GM20000 (cell line): ENCODE results near the gene CCDC85A.

Source experiments
- DNase-seq: peaks from one replicate; pipeline ENCODE4 v3.0.0; 2012; ENCODE audit warnings: low spot score
- TF ChIP-seq, protein P1 (sequence below): IDR thresholded peaks from 2 replicates; pipeline ENCODE4 v1.5.1; 2012; ENCODE audit warnings: mild to moderate bottlenecking, control low read depth; ENCODE audit errors: extremely low read depth, missing control alignments

The CCDC85A gene

DNA sequence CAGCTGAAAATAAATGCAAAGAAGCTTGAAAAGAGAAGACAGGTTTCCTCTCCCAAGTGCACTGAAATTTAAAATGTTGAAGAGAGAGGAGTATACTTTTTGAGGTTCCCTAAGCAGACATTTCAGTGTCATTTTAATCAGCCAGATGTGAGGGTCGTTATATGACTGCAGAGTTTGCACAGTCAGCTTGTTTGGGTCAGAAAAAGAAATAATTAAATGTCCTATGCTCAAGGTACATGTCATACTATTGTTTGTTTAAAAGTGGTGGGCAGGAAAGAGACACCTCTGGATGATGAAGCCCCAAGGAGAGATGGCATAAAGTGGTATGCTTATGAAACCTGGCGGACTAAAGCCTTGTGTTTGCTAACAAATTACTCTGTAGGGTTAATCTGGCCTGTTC, 55.2 kb downstream of the CCDC85A start:
- DNase-seq, result no peak
- TF ChIP-seq, protein P1, sequence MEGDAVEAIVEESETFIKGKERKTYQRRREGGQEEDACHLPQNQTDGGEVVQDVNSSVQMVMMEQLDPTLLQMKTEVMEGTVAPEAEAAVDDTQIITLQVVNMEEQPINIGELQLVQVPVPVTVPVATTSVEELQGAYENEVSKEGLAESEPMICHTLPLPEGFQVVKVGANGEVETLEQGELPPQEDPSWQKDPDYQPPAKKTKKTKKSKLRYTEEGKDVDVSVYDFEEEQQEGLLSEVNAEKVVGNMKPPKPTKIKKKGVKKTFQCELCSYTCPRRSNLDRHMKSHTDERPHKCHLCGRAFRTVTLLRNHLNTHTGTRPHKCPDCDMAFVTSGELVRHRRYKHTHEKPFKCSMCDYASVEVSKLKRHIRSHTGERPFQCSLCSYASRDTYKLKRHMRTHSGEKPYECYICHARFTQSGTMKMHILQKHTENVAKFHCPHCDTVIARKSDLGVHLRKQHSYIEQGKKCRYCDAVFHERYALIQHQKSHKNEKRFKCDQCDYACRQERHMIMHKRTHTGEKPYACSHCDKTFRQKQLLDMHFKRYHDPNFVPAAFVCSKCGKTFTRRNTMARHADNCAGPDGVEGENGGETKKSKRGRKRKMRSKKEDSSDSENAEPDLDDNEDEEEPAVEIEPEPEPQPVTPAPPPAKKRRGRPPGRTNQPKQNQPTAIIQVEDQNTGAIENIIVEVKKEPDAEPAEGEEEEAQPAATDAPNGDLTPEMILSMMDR, result no peak

- TF ChIP-seq, protein P1, result no peak
- no peak for DNase-seq
These were observed 55.6 kb downstream of the CCDC85A start for GRCh38 chr2:56239437-56239836.

GRCh38 chr2:56240210-56240609, 56.4 kb downstream of the CCDC85A start:
- no peak for DNase-seq
- TF ChIP-seq, protein P1, result no peak

- TF ChIP-seq, protein P1, result no peak
- DNase-seq, result no peak
These were observed 60.7 kb downstream of the CCDC85A start for GRCh38 chr2:56244506-56244905.

DNA sequence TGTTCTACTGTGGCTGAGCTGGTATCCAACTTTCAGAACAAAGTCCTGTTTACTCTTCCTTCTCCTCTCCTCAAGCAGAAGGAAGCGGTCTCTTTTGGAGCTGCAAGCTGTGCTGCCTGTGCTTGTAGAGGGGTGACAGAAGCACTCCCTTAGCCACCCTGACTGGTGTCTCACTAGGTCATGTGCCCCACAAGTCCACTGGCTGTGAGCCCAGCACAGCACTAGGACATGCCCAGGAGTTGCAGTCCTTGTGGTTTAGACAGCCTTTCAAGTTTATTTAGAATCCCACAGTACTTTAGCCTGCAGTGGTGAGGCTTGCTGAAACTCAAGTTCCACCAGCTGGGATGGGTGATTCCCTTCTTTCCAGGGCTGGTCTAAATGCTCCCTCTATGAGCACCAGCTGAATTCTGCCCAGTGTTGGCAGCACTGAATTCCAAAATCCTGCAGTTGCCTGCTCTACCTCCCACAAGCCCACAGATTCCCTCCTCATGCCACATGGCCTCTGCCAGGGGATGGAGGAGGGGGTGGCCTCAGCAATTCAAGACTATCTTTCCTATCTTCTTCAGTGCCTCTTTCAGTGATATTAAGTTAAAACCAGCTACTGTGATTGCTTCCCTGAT, 61.2 kb downstream of the CCDC85A start:
- no peak for DNase-seq
- TF ChIP-seq, protein P1, result no peak

DNA sequence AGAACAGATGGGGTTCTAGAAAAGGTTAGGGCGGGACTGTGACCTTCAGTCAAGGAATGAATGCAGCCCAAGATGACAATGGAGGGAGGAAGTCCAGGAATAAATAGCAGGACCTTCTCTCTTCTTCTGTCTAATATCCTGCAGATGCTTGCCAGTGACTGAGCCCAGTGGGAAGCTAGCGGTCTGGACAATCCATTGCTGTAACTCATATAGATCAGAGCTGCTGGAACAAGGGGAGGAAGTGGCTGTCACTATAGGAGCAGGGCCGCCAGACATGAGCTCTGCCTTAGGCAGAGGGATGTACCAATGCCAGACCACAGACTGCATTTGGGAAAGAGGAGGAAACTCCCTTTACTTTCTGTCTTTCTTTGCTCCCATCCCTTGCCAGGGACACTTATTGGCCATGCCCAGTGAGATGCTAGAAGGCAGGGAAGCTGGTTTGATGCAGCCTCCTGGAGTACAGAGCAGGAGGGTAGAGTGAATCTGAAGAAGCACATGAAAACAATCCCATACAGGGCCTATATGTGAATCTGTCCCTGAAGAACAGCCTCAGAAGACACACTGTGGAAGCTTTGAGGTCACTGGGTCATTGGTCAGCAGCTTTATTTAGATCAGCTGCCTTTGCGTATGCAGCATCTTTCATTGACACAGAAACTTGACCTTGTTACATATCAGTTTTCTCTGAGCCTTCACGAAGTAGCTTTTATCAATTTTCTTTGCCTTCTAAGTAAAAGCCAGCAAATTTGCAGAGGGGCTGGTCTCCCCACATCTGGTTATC, 65.4 kb downstream of the CCDC85A start:
- TF ChIP-seq, protein P1, result no peak
- DNase-seq, result no peak

DNA sequence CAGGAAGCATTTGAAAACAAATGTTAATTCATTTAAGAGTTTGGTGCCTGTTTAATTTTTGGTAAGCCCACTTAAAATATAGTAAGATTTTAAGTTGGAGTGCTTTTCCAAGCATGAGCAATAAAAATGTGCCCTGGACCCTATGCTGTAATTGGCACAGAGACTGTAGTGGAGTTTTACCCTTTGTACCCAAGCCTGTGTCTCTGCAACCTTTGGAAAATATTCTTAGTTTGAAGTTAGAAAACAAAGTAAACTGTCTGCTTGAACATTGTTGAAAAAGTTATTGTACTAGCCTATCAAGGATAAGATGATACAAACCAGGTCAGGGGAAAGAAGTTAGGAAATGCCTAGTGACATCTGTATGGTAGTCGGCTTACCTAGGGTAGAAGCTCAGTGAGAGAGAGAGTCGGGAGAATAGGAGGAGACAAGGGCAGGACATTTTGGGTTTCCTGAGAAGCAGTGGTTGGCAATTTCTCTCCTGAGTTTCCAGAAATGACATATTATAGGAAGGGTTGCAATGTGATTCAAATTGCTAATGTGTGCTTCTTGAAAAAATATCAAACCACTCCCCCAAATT, 66.5 kb downstream of the CCDC85A start:
- TF ChIP-seq, protein P1, result no peak
- DNase-seq, result no peak
